ENCODE results near the gene CYTH1.
"Not testable (repeated sequence)": the region's sequence is repeated elsewhere in the genome, so short reads cannot be mapped to it uniquely, and the experiment has no call there.

Gene CYTH1

DNA sequence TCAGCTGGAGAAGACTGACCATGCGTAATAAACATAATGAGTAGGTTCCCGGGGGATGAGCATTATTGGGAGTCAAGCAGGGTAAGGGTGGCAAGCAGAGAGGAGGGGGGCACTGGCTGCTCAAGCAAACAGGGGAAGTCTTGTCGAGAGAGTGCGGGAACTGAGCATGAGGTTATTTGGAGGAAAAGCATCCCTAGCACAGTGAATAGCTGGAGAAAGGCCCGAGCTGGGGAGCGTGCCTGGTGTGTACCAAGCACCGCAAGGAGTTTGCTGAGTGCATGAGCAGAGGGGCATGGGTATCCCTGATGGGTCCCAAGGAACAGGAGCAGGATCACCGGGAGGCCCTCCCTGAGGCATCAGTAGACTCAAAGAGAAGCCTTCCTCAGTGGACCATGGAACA, 17.2 kb downstream of the CYTH1 start:
- no peaks in the 10 kb centered on the region for H3K27me3 Mint-ChIP-seq
- H3K4me1 Mint-ChIP-seq: peaks cover 45% of the 10 kb centered on the region
- H3K27ac Mint-ChIP-seq: peak overlapping the region; percentile 96
- H3K4me3 Mint-ChIP-seq: peak overlapping the region; percentile 77
- H3K36me3 Mint-ChIP-seq: peaks cover 3% of the 10 kb centered on the region
- H3K9me3 Mint-ChIP-seq: no peaks in the 10 kb centered on the region

DNA sequence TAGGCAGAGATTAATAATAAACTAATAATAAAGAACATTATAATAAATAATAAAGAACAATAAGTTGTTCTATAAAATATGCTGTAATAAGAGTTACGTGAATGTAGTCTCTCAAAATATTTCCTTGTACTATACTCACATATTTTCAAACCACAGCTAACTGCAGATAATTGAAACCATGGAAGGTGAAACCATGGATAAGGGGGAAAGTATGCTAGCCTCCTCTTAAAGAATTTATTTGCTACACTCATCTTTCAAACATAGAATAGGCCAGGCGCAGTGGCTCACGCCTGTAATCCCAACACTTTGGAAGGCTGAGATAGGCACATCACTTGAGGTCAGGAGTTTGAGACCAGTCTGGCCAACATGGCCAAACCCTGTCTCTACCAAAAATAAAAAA, 18.5 kb downstream of the CYTH1 start:
- Mint-ChIP-seq H3K36me3 (peaks cover 3% of the 10 kb centered on the region), H3K4me3 (peak overlapping the region; percentile 31), H3K4me1 (peaks cover 58% of the 10 kb centered on the region), H3K27ac (peak overlapping the region; percentile 98), H3K27me3 (no peaks in the 10 kb centered on the region), H3K9me3 (no peaks in the 10 kb centered on the region)

GRCh38 chr17:78761789-78762406, 20.2 kb downstream of the CYTH1 start:
- Mint-ChIP-seq H3K4me3 (peak overlapping the region; percentile 70), H3K36me3 (peaks cover 3% of the 10 kb centered on the region), H3K9me3 (no peaks in the 10 kb centered on the region), H3K27ac (peak overlapping the region; percentile 98), H3K4me1 (peaks cover 75% of the 10 kb centered on the region), H3K27me3 (no peaks in the 10 kb centered on the region)

DNA sequence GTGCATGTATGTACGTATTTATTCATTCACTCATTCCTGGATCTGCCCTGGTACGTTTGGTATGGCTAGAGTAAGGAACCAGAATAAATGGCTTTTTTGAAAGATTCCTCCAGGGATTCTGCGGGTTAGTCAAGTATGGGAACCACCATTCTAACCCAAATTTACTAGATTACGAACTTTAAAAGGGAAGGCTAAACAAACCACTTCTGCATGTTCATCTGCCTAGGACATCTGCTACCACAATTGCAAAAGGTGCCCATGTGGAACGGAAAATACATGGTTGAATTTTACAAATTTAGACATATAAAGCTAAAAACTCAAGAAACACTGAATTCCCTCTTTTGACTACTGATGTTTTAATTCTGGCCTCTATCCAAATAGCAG, 22.1 kb downstream of the CYTH1 start:
- Mint-ChIP-seq H3K27ac (peak overlapping the region; percentile 86), H3K27me3 (no peaks in the 10 kb centered on the region), H3K36me3 (peaks cover 3% of the 10 kb centered on the region), H3K4me1 (peaks cover 88% of the 10 kb centered on the region), H3K9me3 (no peaks in the 10 kb centered on the region), H3K4me3 (peak overlapping the region; percentile 58)

DNA sequence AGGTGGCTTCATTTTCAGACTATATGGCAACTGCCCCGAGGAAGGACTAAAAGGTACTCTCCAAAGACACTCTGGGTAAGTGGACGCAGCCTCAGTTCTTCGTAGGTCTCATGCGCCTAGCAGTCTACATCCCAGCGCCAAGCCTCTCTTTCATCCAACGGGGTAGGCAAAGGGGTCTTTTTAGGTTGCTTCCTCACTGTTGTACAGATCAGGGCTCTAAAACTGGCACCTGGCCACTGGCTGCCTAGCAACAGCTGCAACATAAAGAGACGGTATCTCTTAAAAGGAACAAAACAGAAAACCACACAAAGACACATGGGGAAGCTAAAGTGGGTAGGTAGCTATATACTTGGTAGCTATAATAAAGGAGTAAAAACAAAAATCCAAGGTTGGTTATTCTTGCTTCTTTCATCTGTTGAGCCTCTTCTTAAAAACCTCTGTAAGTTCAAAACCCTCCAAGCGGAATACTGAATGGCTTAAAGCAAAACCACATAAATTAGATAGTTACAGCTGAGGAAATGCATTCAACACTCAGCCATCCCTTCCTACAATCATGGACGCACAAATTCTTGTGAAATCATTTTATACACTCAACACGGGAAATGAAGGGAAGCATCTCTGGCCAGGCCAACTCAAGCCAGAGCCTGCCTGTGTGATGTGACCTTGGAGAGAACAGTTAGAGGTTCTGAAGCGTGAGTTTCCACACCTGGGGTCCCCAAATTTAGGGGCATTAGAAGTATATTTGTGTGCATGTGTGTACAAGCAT, 22.7 kb downstream of the CYTH1 start:
- Mint-ChIP-seq H3K27ac (peak overlapping the region; percentile 86), H3K36me3 (peaks cover 1% of the 10 kb centered on the region), H3K9me3 (no peaks in the 10 kb centered on the region), H3K4me1 (peaks cover 83% of the 10 kb centered on the region), H3K4me3 (peak overlapping the region; percentile 66), H3K27me3 (no peaks in the 10 kb centered on the region)

- Mint-ChIP-seq H3K4me1 (peaks cover 79% of the 10 kb centered on the region), H3K27me3 (no peaks in the 10 kb centered on the region), H3K9me3 (no peaks in the 10 kb centered on the region), H3K36me3 (no peaks in the 10 kb centered on the region), H3K27ac (peak overlapping the region; percentile 90), H3K4me3 (peak overlapping the region; percentile 62)
Observed at GRCh38 chr17:78753316-78754250, 28.5 kb downstream of the CYTH1 start.

DNA sequence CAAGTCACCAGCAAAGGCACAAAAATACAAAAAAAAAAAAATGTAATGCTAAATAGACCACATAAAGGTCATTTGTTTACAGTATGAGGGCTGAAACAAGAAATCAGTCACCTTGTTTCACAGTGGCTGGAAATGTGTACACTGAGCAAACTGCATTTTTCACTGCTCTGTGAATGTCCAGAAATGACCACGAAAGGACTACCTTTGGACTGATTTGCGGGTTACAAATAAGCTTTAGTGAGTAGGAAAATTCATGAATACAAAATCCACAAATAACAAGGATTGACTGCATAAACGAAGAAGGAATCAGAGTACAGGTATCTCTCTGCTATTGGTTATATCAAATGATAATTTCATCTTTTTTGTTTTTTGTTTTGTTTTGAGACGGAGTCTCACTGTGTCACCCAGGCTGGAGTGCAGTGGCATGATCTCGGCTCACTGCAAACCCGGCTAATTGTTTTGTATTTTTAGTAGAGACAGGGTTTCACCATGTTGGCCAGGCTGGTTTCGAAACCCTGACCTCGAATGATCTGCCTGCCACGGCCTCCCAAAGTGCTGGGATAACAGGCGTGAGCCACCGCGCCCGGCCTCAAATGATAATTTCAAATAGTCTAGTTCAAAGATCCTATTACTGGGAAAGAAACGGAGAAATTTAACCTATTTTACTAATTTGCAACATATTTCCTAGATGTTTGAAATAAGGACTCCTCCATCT, 30.5 kb downstream of the CYTH1 start:
- Mint-ChIP-seq H3K9me3 (no peaks in the 10 kb centered on the region), H3K4me3 (peak overlapping the region; percentile 68), H3K4me1 (peaks cover 77% of the 10 kb centered on the region), H3K36me3 (no peaks in the 10 kb centered on the region), H3K27me3 (no peaks in the 10 kb centered on the region), H3K27ac (peak overlapping the region; percentile 89)

GRCh38 chr17:78751000-78751399, 31.1 kb downstream of the CYTH1 start:
- Mint-ChIP-seq H3K4me1 (peaks cover 79% of the 10 kb centered on the region), H3K27ac (peak overlapping the region; percentile 89)
- H3K27me3 Mint-ChIP-seq, H3K4me3 Mint-ChIP-seq, H3K9me3 Mint-ChIP-seq, H3K36me3 Mint-ChIP-seq: not testable (repeated sequence)

GRCh38 chr17:78748730-78749317, 33.2 kb downstream of the CYTH1 start:
- H3K27ac Mint-ChIP-seq: peak overlapping the region; percentile 94
- peaks cover 91% of the 10 kb centered on the region for H3K4me1 Mint-ChIP-seq
- H3K27me3 Mint-ChIP-seq: no peaks in the 10 kb centered on the region
- H3K36me3 Mint-ChIP-seq: no peaks in the 10 kb centered on the region
- no peaks in the 10 kb centered on the region for H3K9me3 Mint-ChIP-seq
- peak overlapping the region; percentile 82 for H3K4me3 Mint-ChIP-seq

GRCh38 chr17:78748048-78748729, 33.9 kb downstream of the CYTH1 start:
- Mint-ChIP-seq H3K27ac (peak overlapping the region; percentile 94), H3K9me3 (no peaks in the 10 kb centered on the region), H3K27me3 (no peaks in the 10 kb centered on the region), H3K4me3 (peak overlapping the region; percentile 82), H3K36me3 (no peaks in the 10 kb centered on the region), H3K4me1 (peaks cover 92% of the 10 kb centered on the region)

DNA sequence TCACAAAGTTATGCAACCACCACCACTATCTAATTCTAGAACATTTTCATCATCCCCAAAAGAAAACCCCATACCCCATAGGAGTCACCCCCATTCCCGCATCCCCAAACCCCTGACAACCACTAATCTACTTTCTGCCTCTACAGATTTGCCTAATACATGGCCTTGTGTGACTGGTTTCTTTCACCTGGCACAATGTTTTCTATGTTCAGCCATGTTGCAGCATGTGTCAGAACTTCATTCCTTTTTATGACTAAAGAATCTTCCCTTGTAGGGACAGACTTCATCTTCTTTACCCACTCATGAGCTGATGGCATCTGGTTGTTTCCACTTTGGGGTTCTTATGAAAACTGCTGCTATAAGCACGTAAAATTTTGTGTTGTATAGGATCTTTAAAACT, 34.6 kb downstream of the CYTH1 start:
- peak overlapping the region; percentile 94 for H3K27ac Mint-ChIP-seq
- H3K36me3 Mint-ChIP-seq: peaks cover 2% of the 10 kb centered on the region
- peaks cover 90% of the 10 kb centered on the region for H3K4me1 Mint-ChIP-seq
- peak overlapping the region; percentile 82 for H3K4me3 Mint-ChIP-seq
- no peaks in the 10 kb centered on the region for H3K27me3 Mint-ChIP-seq
- H3K9me3 Mint-ChIP-seq: no peaks in the 10 kb centered on the region

DNA sequence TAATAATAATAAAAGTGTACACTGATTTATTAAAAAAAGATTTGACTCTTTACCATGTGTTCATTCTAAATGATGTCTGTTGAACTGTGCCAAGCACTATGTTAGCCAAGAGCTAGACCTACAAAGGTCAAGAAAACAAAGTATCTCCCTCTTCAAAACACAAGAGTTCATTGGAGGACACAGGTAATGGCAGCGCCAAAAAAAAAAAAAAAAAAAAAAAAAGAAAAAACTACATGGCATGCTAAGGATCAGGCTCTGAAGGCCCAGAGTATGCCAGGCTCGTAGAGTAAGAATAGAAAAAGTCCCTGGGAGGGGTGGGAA, 35.2 kb downstream of the CYTH1 start:
- no peaks in the 10 kb centered on the region for H3K9me3 Mint-ChIP-seq
- H3K27ac Mint-ChIP-seq: peak overlapping the region; percentile 94
- no peaks in the 10 kb centered on the region for H3K27me3 Mint-ChIP-seq
- peaks cover 2% of the 10 kb centered on the region for H3K36me3 Mint-ChIP-seq
- peaks cover 90% of the 10 kb centered on the region for H3K4me1 Mint-ChIP-seq
- peak overlapping the region; percentile 82 for H3K4me3 Mint-ChIP-seq

- no peaks in the 10 kb centered on the region for H3K9me3 Mint-ChIP-seq
- peaks cover 2% of the 10 kb centered on the region for H3K36me3 Mint-ChIP-seq
- H3K4me3 Mint-ChIP-seq: peak overlapping the region; percentile 79
- H3K27ac Mint-ChIP-seq: peak overlapping the region; percentile 91
- no peaks in the 10 kb centered on the region for H3K27me3 Mint-ChIP-seq
- H3K4me1 Mint-ChIP-seq: peaks cover 90% of the 10 kb centered on the region
Observed at GRCh38 chr17:78746263-78746948, 35.7 kb downstream of the CYTH1 start.

DNA sequence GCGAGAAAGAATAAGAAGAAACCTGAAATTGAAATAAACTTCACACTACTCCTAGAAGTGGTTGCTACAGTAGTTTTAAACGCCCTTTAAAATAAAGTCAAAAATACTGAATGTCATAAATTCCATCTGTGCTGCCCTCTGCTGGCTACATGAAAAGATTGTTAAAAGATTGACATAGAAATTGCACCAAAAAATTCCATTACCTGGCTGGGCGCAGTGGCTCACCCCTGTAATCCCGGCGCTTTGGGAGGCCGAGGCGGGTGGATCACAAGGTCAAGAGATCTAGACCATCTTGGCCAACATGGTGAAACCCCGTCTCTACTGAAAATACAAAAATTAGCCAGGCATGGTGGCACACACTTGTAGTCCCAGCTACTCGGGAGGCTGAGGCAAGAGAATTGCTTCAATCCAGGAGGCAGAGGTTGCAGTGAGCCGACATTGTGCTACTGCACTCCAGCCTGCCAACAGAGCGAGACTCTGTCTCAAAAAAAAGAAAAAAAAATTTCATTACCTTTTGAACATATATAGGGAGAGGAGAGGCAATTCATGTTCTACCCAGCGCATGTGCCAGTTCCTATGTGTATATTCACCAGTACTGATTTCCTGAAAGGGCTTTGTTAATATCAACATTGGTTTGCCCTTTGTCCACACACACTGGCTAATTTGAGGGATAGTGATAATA, 36.5 kb downstream of the CYTH1 start:
- H3K27ac Mint-ChIP-seq: peak overlapping the region; percentile 91
- H3K4me1 Mint-ChIP-seq: peaks cover 91% of the 10 kb centered on the region
- H3K27me3 Mint-ChIP-seq: no peaks in the 10 kb centered on the region
- H3K9me3 Mint-ChIP-seq: no peaks in the 10 kb centered on the region
- peaks cover 2% of the 10 kb centered on the region for H3K36me3 Mint-ChIP-seq
- H3K4me3 Mint-ChIP-seq: peak overlapping the region; percentile 79
